Erythroblast (primary cell): ENCODE measurements around the gene NEK4.

Experiments
- GATA1 ChIP-seq: IDR thresholded peaks from 2 replicates; pipeline ENCODE4 v1.6.1; 2011; ENCODE audit warnings: low read depth, mild to moderate bottlenecking, control low read depth, low read length, moderate library complexity
- POLR2A ChIP-seq: IDR thresholded peaks from 2 replicates; pipeline ENCODE4 v1.6.1; 2011; ENCODE audit warnings: mild to moderate bottlenecking, low read length

DNA sequence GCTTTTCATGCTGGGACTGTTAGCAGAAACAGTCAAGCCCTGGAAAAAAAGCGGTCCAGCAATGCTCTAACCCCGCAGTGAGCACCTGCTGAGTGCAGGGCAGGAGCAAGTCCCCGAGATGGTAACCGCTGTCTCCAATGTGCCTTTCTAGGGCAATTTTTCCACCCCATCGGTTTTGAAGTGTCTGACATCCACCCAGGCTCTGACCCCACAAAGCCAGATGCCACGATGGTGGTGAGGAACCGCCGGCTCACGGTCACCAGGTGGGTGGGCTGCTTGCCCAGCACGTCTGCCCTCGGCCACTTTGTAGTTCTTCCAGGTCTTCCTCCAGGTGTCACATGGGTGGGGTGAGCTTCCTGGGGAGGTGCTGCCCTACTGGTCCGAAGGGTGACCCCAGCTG lies 20.6 kb upstream of the NEK4 start:
- TF ChIP-seq POLR2A (no peak), GATA1 (no peak)
